ENCODE results near the gene MAP3K5.

GRCh38 chr6:136651982-136652381 lies 140.3 kb downstream of the MAP3K5 start:
- TF ChIP-seq, protein P1, sequence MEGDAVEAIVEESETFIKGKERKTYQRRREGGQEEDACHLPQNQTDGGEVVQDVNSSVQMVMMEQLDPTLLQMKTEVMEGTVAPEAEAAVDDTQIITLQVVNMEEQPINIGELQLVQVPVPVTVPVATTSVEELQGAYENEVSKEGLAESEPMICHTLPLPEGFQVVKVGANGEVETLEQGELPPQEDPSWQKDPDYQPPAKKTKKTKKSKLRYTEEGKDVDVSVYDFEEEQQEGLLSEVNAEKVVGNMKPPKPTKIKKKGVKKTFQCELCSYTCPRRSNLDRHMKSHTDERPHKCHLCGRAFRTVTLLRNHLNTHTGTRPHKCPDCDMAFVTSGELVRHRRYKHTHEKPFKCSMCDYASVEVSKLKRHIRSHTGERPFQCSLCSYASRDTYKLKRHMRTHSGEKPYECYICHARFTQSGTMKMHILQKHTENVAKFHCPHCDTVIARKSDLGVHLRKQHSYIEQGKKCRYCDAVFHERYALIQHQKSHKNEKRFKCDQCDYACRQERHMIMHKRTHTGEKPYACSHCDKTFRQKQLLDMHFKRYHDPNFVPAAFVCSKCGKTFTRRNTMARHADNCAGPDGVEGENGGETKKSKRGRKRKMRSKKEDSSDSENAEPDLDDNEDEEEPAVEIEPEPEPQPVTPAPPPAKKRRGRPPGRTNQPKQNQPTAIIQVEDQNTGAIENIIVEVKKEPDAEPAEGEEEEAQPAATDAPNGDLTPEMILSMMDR (IDR thresholded peaks at IDR 0.05), result no peak
- TF ChIP-seq POLR2A (IDR thresholded peaks at IDR 0.05) (no peak), POLR2AphosphoS5 (IDR thresholded peaks at IDR 0.05) (no peak)

Data from gastroesophageal sphincter (tissue), 3 donors.